Spinal cord (tissue), 10 donors: ENCODE results near the gene PTGES2. TPM values are rescaled to one million over a fixed set of nuclear protein-coding genes. Genes with fewer than 3 reads are reported as not detected.

Experiments used
- DNase-seq, 6 donors: peaks; one replicate each; pipeline versions ENCODE4 v3.0.0 to v3.0.0-alpha.2; 2013 to 2015; ENCODE audit warnings: low spot score in 6 of 6, low read depth in 4 of 6
- H3K27ac ChIP-seq: one replicate; pipeline ENCODE4 v1.5.1; 2013; ENCODE audit warnings: low read depth, low read length, control low read depth
- H3K27me3 ChIP-seq: one replicate; pipeline ENCODE4 v1.6.1; 2013; ENCODE audit warnings: low read length; ENCODE audit not compliant: control insufficient read depth, insufficient read depth
- H3K36me3 ChIP-seq: one replicate; pipeline ENCODE4 v1.6.1; 2013; ENCODE audit warnings: low read length; ENCODE audit not compliant: control insufficient read depth, insufficient read depth
- H3K4me1 ChIP-seq: one replicate; pipeline ENCODE4 v1.6.1; 2013; ENCODE audit warnings: low read length; ENCODE audit not compliant: control insufficient read depth, insufficient read depth
- H3K4me3 ChIP-seq: one replicate; pipeline ENCODE4 v1.5.1; 2013; ENCODE audit warnings: low read depth, low read length, control low read depth
- H3K9me3 ChIP-seq: one replicate; pipeline ENCODE4 v1.6.1; 2013; ENCODE audit warnings: low read length; ENCODE audit not compliant: control insufficient read depth, insufficient read depth
- WGBS: methylation state at CpG from one replicate; pipeline ENCODE4 v1.1.5; 2013; ENCODE audit warnings: missing lambda C conversion rate; ENCODE audit not compliant: insufficient coverage; 5-methylcytosine and 5-hydroxymethylcytosine counted together
- polyA plus RNA-seq, 2 donors: library from polyadenylated mRNA; unstranded; fragments of 120-200 nt; gene quantifications; one replicate each; pipeline ENCODE4 v1.2.1, GENCODE V29; 2013; ENCODE audit not compliant: insufficient read length in 2 of 2
- total RNA-seq, 2 donors: library from RNA; depleted of rRNA in 1 of 2; stranded (reverse); fragments of 120-200 nt in 1 of 2; fragments of >200 nt in 1 of 2; gene quantifications; one replicate each; pipeline versions ENCODE4 v1.2.3 to v1.2.4, GENCODE V29; 2013 to 2014
- donor health status: healthy.

Gene PTGES2
- total and polyA plus RNA-seq, 4 donors = 39.1 to 88.9 (median 62.9) TPM

GRCh38 chr9:128092199-128092977, 35.1 kb downstream of the PTGES2 start:
- peaks cover 60% of the 10 kb centered on the region for H3K4me1 ChIP-seq
- WGBS = 63% methylated on average over 14 of the region's 16 CpGs

GRCh38 chr9:128091571-128091970, 36.0 kb downstream of the PTGES2 start:
- peaks cover 56% of the 10 kb centered on the region for H3K4me1 ChIP-seq
- 16% methylated on average over 11 of the region's 13 CpGs for WGBS
- H3K27me3 ChIP-seq = no peaks in the 10 kb centered on the region
- H3K27ac ChIP-seq = peak overlapping the region; percentile 95
- no peaks in the 10 kb centered on the region for H3K9me3 ChIP-seq
- DNase-seq = peak in 1 of 6 donors; percentile 84
- peak overlapping the region; percentile 63 for H3K4me3 ChIP-seq
- H3K36me3 ChIP-seq = peaks cover 9% of the 10 kb centered on the region

More at GRCh38 chr9:128092199-128092977, 35.1 kb downstream of the PTGES2 start:
- peaks cover 7% of the 10 kb centered on the region for H3K36me3 ChIP-seq
- DNase-seq = no peak
- peak overlapping the region; percentile 63 for H3K4me3 ChIP-seq
- H3K27me3 ChIP-seq = no peaks in the 10 kb centered on the region
- peak overlapping the region; percentile 95 for H3K27ac ChIP-seq
- no peaks in the 10 kb centered on the region for H3K9me3 ChIP-seq

GRCh38 chr9:128091144-128091543, 36.4 kb downstream of the PTGES2 start:
- Histone ChIP-seq H3K27ac (peak overlapping the region; percentile 95), H3K4me3 (peak overlapping the region; percentile 63), H3K4me1 (peaks cover 56% of the 10 kb centered on the region)

DNA sequence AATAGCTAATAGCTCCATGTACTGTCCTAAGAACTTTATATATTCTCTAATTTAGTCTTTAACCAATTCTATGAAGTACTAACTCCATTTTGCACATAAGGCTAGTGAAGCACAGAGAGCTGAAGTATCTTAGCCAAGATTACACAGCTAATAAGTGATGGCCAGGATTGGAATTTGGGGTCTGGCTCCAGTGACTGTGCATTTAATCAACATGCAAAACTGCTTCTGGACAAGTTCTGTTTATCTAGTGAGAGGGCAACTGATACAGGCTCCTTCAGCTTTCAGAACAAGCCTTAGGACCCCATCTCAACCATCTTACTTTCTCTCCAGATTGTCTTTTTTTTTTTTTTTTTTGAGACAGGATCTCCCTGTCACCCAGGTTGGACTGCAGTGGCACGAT, 38.2 kb downstream of the PTGES2 start:
- DNase-seq = no peak
- Histone ChIP-seq H3K27ac (no peak overlapping the region), H3K36me3 (peaks cover 6% of the 10 kb centered on the region), H3K4me1 (peaks cover 42% of the 10 kb centered on the region), H3K4me3 (no peak overlapping the region), H3K9me3 (no peaks in the 10 kb centered on the region), H3K27me3 (no peaks in the 10 kb centered on the region)
- 88% methylated on average over 1 of the region's 1 CpG for WGBS

More at GRCh38 chr9:128091144-128091543, 36.4 kb downstream of the PTGES2 start:
- WGBS = 1% methylated on average over 11 of the region's 13 CpGs
- Histone ChIP-seq H3K36me3 (peaks cover 12% of the 10 kb centered on the region), H3K9me3 (no peaks in the 10 kb centered on the region), H3K27me3 (no peaks in the 10 kb centered on the region)
- peak; percentile 85 to 99 (median 93) for DNase-seq

GRCh38 chr9:128088253-128088945, 39.1 kb downstream of the PTGES2 start:
- Histone ChIP-seq H3K27ac (peak overlapping the region; percentile 70), H3K27me3 (no peaks in the 10 kb centered on the region), H3K36me3 (peaks cover 6% of the 10 kb centered on the region), H3K4me3 (no peak overlapping the region), H3K4me1 (peaks cover 33% of the 10 kb centered on the region), H3K9me3 (no peaks in the 10 kb centered on the region)
- no peak for DNase-seq
- WGBS = 78% methylated on average over 5 of the region's 9 CpGs

DNA sequence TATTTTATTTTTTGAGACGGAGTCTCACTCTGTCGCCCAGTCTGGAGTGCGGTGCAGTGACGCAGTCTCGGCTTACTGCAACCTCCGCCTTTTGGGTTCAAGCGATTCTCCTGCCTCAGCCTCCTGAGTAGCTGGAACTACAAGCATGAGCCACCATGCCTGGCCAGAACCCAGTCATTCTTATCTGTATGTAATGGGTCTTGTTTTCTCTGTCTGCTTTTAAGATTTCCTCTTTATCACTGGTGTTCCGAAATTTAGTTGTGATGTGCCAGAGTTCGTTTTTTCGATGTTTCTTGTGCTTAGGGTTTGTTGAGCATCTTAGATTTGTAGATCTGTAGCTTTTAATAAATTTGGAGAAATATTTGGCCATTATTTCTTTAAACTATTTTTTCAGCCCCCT, 40.3 kb downstream of the PTGES2 start:
- no peaks in the 10 kb centered on the region for H3K27me3 ChIP-seq
- no peaks in the 10 kb centered on the region for H3K9me3 ChIP-seq
- peaks cover 6% of the 10 kb centered on the region for H3K36me3 ChIP-seq
- DNase-seq = no peak
- no peak overlapping the region for H3K27ac ChIP-seq
- peaks cover 25% of the 10 kb centered on the region for H3K4me1 ChIP-seq
- H3K4me3 ChIP-seq = no peak overlapping the region
- no CpG with 5 or more reads among the region's 10 CpGs for whole genome bisulfite sequencing

GRCh38 chr9:128085943-128086342, 41.6 kb downstream of the PTGES2 start:
- DNase-seq = no peak
- peaks cover 15% of the 10 kb centered on the region for H3K4me1 ChIP-seq
- H3K9me3 ChIP-seq = no peaks in the 10 kb centered on the region
- H3K4me3 ChIP-seq = no peak overlapping the region
- WGBS = 96% methylated on average over 3 of the region's 4 CpGs
- H3K27ac ChIP-seq = no peak overlapping the region
- H3K36me3 ChIP-seq = peaks cover 6% of the 10 kb centered on the region
- no peaks in the 10 kb centered on the region for H3K27me3 ChIP-seq

DNA sequence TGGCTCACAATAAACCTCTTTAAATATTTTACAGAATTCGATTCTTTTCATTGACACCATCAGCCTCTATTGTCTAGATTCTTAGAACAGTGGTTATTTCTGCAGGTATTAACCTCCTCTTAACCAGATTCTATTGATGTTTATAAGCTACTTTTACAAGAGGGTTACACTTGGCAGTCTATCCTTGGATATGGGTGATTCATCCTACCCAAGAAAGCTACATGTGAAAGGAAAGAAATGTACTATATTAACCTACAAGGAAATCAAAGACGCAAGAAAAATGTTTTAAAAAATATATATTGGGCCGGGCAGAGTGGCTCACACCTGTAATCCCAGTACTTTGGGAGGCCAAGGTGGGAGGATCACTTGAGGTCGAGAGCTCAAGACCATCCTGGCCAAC, 42.8 kb downstream of the PTGES2 start:
- Histone ChIP-seq H3K27ac (no peak overlapping the region), H3K27me3 (no peaks in the 10 kb centered on the region), H3K9me3 (no peaks in the 10 kb centered on the region), H3K36me3 (peaks cover 6% of the 10 kb centered on the region), H3K4me3 (no peak overlapping the region), H3K4me1 (peaks cover 10% of the 10 kb centered on the region)
- no peak for DNase-seq
- WGBS = no CpG with 5 or more reads among the region's 4 CpGs

- Histone ChIP-seq H3K9me3 (no peaks in the 10 kb centered on the region), H3K27ac (peak overlapping the region; percentile 78), H3K36me3 (peaks cover 6% of the 10 kb centered on the region), H3K27me3 (no peaks in the 10 kb centered on the region), H3K4me1 (peaks cover 4% of the 10 kb centered on the region), H3K4me3 (no peak overlapping the region)
- 93% methylated on average over 4 of the region's 7 CpGs for WGBS
- DNase-seq = peak in 1 of 6 donors; percentile 6
These were observed 45.4 kb downstream of the PTGES2 start for GRCh38 chr9:128082151-128082550.
